ENCODE results near the gene HOXB9. TPM values are rescaled to one million over a fixed set of nuclear protein-coding genes. Genes with fewer than 3 reads are reported as not detected.

The HOXB9 gene
- polyA plus RNA-seq, 1 donor = 0.43 TPM

GRCh38 chr17:48610282-48611211 lies 15.6 kb downstream of the HOXB9 start, which contains the start of gene HOXB7:
HOXB7 (minus strand) TSS chr17:48611017; CDS start chr17:48610918, 99 bp downstream.
- DNase-seq = no peak

- DNase-seq = no peak
Measured at GRCh38 chr17:48609759-48610281, 16.3 kb downstream of the HOXB9 start.

GRCh38 chr17:48609033-48609432 lies 17.1 kb downstream of the HOXB9 start:
- DNase-seq = no peak

- DNase-seq = no peak
Measured at GRCh38 chr17:48608494-48608834, 17.7 kb downstream of the HOXB9 start.

GRCh38 chr17:48606892-48607614 lies 19.1 kb downstream of the HOXB9 start:
- DNase-seq = no peak

GRCh38 chr17:48605991-48606891 lies 19.9 kb downstream of the HOXB9 start:
- no peak for DNase-seq

GRCh38 chr17:48605409-48605919 lies 20.7 kb downstream of the HOXB9 start:
- DNase-seq = no peak

GRCh38 chr17:48604770-48605329 lies 21.3 kb downstream of the HOXB9 start, which contains the start of gene HOXB6:
HOXB6 (minus strand) TSS chr17:48604986; CDS start chr17:48598150, 6,836 bp downstream.
- DNase-seq = no peak

GRCh38 chr17:48603959-48604769 lies 22.0 kb downstream of the HOXB9 start:
- no peak for DNase-seq

GRCh38 chr17:48601539-48602425 lies 24.4 kb downstream of the HOXB9 start:
- DNase-seq = no peak

GRCh38 chr17:48601207-48601538 lies 25.0 kb downstream of the HOXB9 start:
- DNase-seq = no peak

- DNase-seq = no peak
Measured at GRCh38 chr17:48600244-48601098, 25.7 kb downstream of the HOXB9 start.

- DNase-seq = no peak
Measured at GRCh38 chr17:48599354-48599753, 26.8 kb downstream of the HOXB9 start.

- DNase-seq = no peak
Measured at GRCh38 chr17:48598736-48599135, 27.4 kb downstream of the HOXB9 start.

GRCh38 chr17:48597778-48598631 lies 28.2 kb downstream of the HOXB9 start:
- no peak for DNase-seq

- no peak for DNase-seq
Measured at GRCh38 chr17:48597528-48597777, 28.7 kb downstream of the HOXB9 start.

GRCh38 chr17:48596735-48597527 lies 29.2 kb downstream of the HOXB9 start:
- no peak for DNase-seq

Data from hindlimb muscle (tissue), 1 donor.